Stomach (tissue), 9 donors: ENCODE results near the gene VSTM2L. TPM values are rescaled to one million over a fixed set of nuclear protein-coding genes. Genes with fewer than 3 reads are reported as not detected.

ENCODE experiments used
- DNase-seq, 2 donors: peaks; one replicate each; pipeline versions ENCODE4 v3.0.0 to v3.0.0-alpha.2; 2013 to 2019
- H3K27ac ChIP-seq, 5 donors: fragments of 200-600 bp in 4 of 5; sonication (generic) in 4 of 5; one replicate each; pipeline ENCODE4 v1.5.1; 2013 to 2019; ENCODE audit warnings: mild to moderate bottlenecking in 1 of 5, moderate library complexity in 1 of 5
- H3K27me3 ChIP-seq, 3 donors: fragments of 200-600 bp; sonication (generic); one replicate each; pipeline ENCODE4 v1.5.1; 2017 to 2019; ENCODE audit warnings: mixed run types in 1 of 3
- H3K36me3 ChIP-seq, 4 donors: fragments of 200-600 bp; sonication (generic); 1 replicate in 3 of 4; 2 replicates in 1 of 4; pipeline ENCODE4 v1.5.1; 2016 to 2019
- H3K4me1 ChIP-seq, 4 donors: fragments of 200-600 bp; sonication (generic); one replicate each; pipeline ENCODE4 v1.5.1; 2016 to 2019
- H3K4me3 ChIP-seq, 4 donors: fragments of 200-600 bp; sonication (generic) in 3 of 4; one replicate each; pipeline ENCODE4 v1.5.1; 2016 to 2019; ENCODE audit warnings: mild to moderate bottlenecking in 1 of 4
- H3K9me3 ChIP-seq, 4 donors: fragments of 200-600 bp; sonication (generic); one replicate each; pipeline ENCODE4 v1.5.1; 2016 to 2019
- EP300 ChIP-seq: sonication (generic); formaldehyde crosslinking; IDR thresholded peaks from one replicate; pipeline ENCODE4 v1.6.1; 2017; ENCODE audit warnings: antibody characterized with exemption
- POLR2A ChIP-seq, 4 donors: fragments of 450-650 bp; IDR thresholded peaks; one replicate each; pipeline ENCODE4 v1.6.1; 2016; ENCODE audit warnings: antibody characterized with exemption in 4 of 4, control low read depth in 2 of 4, mild to moderate bottlenecking in 1 of 4, moderate library complexity in 1 of 4
- POLR2AphosphoS5 ChIP-seq, 3 donors: sonication (generic); formaldehyde crosslinking; IDR thresholded peaks; one replicate each; pipeline ENCODE4 v1.6.1; 2016; ENCODE audit warnings: antibody characterized with exemption in 3 of 3
- WGBS, 5 donors: extraction: QIAGEN DNeasy Blood & Tissue Kit in 3 of 5; methylation state at CpG; one replicate each; pipeline versions ENCODE4 v1.1.5 to v1.1.7; 2013 to 2018; 5-methylcytosine and 5-hydroxymethylcytosine counted together
- intact Hi-C: fragments of 100-400 bp; cut with DNase I; formaldehyde crosslinking; loops from one replicate; pipeline ENCODE4 v1.15.1; 2023; ENCODE audit warnings: low total_unique reads
- polyA plus RNA-seq, 3 donors: library from polyadenylated mRNA; stranded (reverse); fragments of 200-250 nt; gene quantifications; one replicate each; pipeline ENCODE4 v1.2.3, GENCODE V29; 2013
- total RNA-seq, 5 donors: library from RNA; depleted of rRNA; stranded (reverse); fragments of >200 nt; gene quantifications; one replicate each; pipeline versions ENCODE4 v1.1.0 to v1.2.3, GENCODE V29; 2014 to 2016
- TF ChIP-seq, protein P1 (sequence below), 7 experiments: fragments of 450-650 bp in 4 of 7; fragments of 200-600 bp in 3 of 7; sonication (generic) in 3 of 7; IDR thresholded peaks; one replicate each; pipeline ENCODE4 v1.5.1; 2016 to 2019; ENCODE audit warnings: antibody characterized with exemption in 7 of 7, control low read depth in 2 of 7, mild to moderate bottlenecking in 1 of 7
- donor health status: healthy with polysubstance abuse.
- donor health status: Bipolar disorder and iron deficiency.
- donor health status: healthy.

The VSTM2L gene
- total and polyA plus RNA-seq, 8 donors = 1.1 to 18.3 (median 3.4) TPM; not detected in 2

DNA sequence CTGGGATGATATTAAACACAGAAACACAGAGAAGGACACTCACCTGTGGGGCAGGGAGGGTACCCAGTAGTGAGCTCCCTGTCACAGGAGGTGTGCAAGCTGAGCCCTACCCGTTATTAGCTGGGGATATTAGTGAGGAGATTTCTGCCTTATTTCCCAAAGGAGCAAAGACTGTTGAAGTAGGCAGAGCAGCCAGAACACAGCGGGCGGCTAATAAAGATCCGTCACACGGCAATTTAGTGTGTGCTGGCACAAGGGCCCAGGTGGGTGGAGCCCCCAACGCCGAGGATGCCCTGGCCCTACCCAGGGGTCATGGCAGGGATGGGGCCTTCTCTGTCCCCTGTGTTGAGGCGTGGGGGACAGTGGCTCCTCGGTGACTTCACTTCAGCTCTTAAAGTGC, 8.3 kb downstream of the VSTM2L start:
- H3K27ac ChIP-seq = no peak overlapping the region
- H3K27me3 ChIP-seq = peaks cover 0 to 90% (median 42%) of the 10 kb centered on the region in 3 donors
- intact Hi-C loops = no loop called here
- peaks cover 14 to 43% (median 19%) of the 10 kb centered on the region in 4 donors for H3K4me1 ChIP-seq
- DNase-seq = no peak
- H3K9me3 ChIP-seq = no peaks in the 10 kb centered on the region
- H3K36me3 ChIP-seq = no peaks in the 10 kb centered on the region
- H3K4me3 ChIP-seq = no peak overlapping the region
- TF ChIP-seq EP300 (no peak), POLR2A (IDR thresholded peaks at IDR 0.05) (no peak), POLR2AphosphoS5 (IDR thresholded peaks at IDR 0.05) (no peak)
- TF ChIP-seq, protein P1, sequence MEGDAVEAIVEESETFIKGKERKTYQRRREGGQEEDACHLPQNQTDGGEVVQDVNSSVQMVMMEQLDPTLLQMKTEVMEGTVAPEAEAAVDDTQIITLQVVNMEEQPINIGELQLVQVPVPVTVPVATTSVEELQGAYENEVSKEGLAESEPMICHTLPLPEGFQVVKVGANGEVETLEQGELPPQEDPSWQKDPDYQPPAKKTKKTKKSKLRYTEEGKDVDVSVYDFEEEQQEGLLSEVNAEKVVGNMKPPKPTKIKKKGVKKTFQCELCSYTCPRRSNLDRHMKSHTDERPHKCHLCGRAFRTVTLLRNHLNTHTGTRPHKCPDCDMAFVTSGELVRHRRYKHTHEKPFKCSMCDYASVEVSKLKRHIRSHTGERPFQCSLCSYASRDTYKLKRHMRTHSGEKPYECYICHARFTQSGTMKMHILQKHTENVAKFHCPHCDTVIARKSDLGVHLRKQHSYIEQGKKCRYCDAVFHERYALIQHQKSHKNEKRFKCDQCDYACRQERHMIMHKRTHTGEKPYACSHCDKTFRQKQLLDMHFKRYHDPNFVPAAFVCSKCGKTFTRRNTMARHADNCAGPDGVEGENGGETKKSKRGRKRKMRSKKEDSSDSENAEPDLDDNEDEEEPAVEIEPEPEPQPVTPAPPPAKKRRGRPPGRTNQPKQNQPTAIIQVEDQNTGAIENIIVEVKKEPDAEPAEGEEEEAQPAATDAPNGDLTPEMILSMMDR (IDR thresholded peaks at IDR 0.05) = no peak
- 52 to 65% (median 53%) methylated on average over 9 of the region's 9 CpGs for WGBS, 5 donors

- H3K9me3 ChIP-seq = no peaks in the 10 kb centered on the region
- TF ChIP-seq EP300 = no peak
- no peak for TF ChIP-seq POLR2A (IDR thresholded peaks at IDR 0.05)
- TF ChIP-seq, protein P1 (IDR thresholded peaks at IDR 0.05) = no peak
- no peak for TF ChIP-seq POLR2AphosphoS5 (IDR thresholded peaks at IDR 0.05)
- peaks cover 0 to 90% (median 38%) of the 10 kb centered on the region in 3 donors for H3K27me3 ChIP-seq
- H3K4me1 ChIP-seq = peaks cover 14 to 45% (median 21%) of the 10 kb centered on the region in 4 donors
- H3K27ac ChIP-seq = no peak overlapping the region
- WGBS, 5 donors = 26 to 43% (median 31%) methylated on average over 10 to 11 of the region's 11 CpGs
- H3K4me3 ChIP-seq = no peak overlapping the region
- H3K36me3 ChIP-seq = no peaks in the 10 kb centered on the region
- intact Hi-C loops = no loop called here
- DNase-seq = peak in 1 of 2 donors; percentile 89
Measured at GRCh38 chr20:37911838-37912281, 8.9 kb downstream of the VSTM2L start.

- TF ChIP-seq POLR2A (IDR thresholded peaks at IDR 0.05) (no peak), POLR2AphosphoS5 (IDR thresholded peaks at IDR 0.05) (no peak), EP300 (no peak)
- TF ChIP-seq, protein P1 (IDR thresholded peaks at IDR 0.05) = no peak
- DNase-seq = no peak
- intact Hi-C loops = no loop called here
- Histone ChIP-seq H3K27me3 (peaks cover 0 to 90% (median 44%) of the 10 kb centered on the region in 3 donors), H3K9me3 (no peaks in the 10 kb centered on the region), H3K4me1 (peaks cover 14 to 41% (median 21%) of the 10 kb centered on the region in 4 donors), H3K27ac (no peak overlapping the region), H3K36me3 (no peaks in the 10 kb centered on the region), H3K4me3 (no peak overlapping the region)
- 73 to 81% (median 74%) methylated on average over 6 of the region's 6 CpGs for WGBS, 5 donors
Measured at GRCh38 chr20:37912874-37913273, 9.9 kb downstream of the VSTM2L start.

- no peak overlapping the region for H3K27ac ChIP-seq
- H3K27me3 ChIP-seq = peaks cover 0 to 95% (median 44%) of the 10 kb centered on the region in 3 donors
- no peaks in the 10 kb centered on the region for H3K9me3 ChIP-seq
- WGBS, 5 donors = 63 to 78% (median 71%) methylated on average over 19 of the region's 19 CpGs
- peak in 1 of 2 donors; percentile 51 for DNase-seq
- no peaks in the 10 kb centered on the region for H3K36me3 ChIP-seq
- H3K4me1 ChIP-seq = peaks cover 14 to 38% (median 21%) of the 10 kb centered on the region in 4 donors
- TF ChIP-seq EP300 = no peak
- TF ChIP-seq, protein P1 (IDR thresholded peaks at IDR 0.05) = no peak
- no peak for TF ChIP-seq POLR2A (IDR thresholded peaks at IDR 0.05)
- no peak for TF ChIP-seq POLR2AphosphoS5 (IDR thresholded peaks at IDR 0.05)
- no peak overlapping the region for H3K4me3 ChIP-seq
- intact Hi-C loops = no loop called here
Measured at GRCh38 chr20:37913567-37914366, 10.8 kb downstream of the VSTM2L start.
